Hematopoietic multipotent progenitor cell treated with erythropoietin and hydrocortisone succinate and interleukin-3 and kit ligand, for 17 days (in vitro differentiated cells): ENCODE data around the gene TNNC2.
"Not testable (repeated sequence)": the region's sequence is repeated elsewhere in the genome, so short reads cannot be mapped to it uniquely, and the experiment has no call there.

ENCODE experiments used
- DNase-seq: peaks from one replicate; pipeline ENCODE4 v3.0.0-alpha.2; 2015; ENCODE audit warnings: low spot score

Gene TNNC2

DNA sequence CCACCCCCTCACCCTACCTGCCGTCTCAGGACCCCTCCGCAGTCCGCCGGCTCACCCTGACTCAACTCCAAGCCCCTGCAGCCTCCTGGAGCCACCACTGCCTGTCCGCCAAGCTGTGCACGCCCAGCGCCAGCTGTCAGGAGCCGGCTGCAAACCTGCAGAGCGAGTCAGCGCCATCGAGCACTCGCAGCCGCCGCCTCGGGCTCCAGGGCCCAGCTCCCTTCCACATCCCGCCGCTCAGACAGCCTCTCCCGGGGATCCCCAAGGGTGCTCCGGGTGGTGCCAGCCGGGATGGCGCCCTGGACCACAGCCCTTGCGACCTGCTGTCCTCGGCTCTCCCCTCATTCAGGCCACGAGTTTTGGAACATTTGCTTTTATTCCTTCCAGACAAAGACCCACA lies 4.3 kb downstream of the TNNC2 start:
- no peak for DNase-seq

DNA sequence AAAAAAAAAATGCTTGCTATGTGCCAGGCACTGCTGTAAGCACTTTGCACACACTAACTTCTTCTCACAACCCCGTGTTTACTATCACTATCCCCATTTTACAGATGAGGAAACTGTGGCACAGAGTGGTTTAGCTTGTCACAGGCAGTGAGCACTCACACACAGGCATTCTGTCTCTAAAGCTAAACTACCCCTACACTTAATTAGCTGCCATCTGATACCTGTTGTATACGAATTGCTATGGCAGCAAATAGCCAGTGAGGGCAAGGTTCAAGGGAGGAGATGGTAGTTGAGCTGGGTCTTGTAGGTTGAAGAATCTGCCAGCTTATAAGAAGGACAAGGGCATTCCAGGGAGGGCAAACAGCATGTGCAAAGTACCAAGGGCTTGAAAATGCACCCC lies 5.2 kb downstream of the TNNC2 start:
- DNase-seq = no peak

DNA sequence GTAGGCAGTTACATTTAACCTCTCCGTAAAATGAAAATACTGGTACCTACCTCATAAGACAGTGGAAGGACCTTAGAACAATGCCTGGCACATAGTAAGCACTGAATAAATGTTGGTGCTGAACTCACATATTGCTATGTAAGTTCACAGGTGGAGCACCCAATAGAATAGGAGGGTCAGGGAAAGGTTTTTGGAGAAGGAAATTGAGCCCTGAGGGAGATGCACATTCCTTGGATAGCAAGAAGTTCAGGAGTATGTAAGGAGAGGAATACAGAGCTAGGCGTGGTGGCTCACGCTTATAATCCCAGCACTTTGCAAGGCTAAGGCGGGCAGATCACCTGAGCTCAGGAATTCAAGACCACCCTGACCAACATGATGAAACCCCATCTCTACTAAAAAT lies 7.6 kb downstream of the TNNC2 start:
- no peak for DNase-seq

DNA sequence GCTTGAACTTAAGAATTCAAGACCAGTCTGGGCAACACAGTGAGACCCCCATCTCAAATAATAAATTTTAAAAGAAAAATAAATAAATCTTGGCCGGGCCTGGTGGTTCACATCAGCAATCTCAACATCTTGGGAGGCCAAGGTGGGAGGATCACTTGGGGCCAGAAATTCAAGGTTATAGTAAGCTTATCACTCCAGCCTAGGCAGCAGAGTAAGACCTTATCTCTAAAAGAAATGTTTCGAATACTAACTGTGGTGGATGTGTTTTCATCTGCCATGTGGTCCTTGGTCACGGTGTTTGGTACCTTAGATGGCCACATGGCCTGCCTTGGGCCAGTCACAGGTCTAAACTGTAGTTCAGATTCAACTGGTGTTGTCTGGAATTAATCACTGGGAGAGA lies 8.9 kb downstream of the TNNC2 start:
- no peak for DNase-seq

DNA sequence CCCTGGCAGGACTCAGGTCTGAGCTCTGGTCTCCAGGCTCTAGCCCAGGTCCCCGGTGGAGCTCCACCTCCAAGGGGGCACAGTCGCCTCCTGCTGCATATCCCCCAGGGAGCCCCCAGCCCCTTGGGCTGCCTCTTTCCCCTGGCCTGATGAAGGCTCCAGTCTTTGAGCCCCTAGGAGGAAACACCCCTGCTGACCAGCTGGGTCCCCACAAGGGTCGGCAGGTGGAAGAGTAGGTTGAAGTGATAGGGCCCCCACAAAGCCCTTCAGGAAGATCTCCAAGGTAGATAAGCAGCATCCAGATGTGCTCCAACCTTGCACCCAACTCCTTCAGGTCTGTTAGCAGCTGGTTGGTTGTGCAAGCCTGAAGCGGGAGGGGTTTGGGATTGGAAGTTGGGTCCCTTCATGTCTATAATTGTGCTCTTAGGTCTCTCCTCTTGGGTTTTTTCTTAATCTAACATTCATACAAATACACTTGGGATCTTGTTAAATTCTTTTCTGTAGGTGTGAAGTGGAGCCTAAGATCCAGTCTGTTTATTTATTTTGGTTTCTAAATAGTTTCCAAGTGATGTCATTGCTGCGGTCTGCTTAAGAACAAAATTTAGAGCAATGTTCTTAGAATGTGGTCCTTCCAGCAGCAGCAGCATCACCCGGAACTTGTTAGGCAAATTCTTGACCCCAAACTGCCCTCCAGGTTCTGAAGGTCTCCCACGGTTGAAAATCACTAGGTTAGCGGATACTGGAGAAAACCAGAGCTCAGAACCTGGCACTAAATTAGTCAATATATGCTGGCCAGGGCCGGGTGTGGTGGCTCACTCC lies 9.5 kb downstream of the TNNC2 start:
- DNase-seq = no peak

DNA sequence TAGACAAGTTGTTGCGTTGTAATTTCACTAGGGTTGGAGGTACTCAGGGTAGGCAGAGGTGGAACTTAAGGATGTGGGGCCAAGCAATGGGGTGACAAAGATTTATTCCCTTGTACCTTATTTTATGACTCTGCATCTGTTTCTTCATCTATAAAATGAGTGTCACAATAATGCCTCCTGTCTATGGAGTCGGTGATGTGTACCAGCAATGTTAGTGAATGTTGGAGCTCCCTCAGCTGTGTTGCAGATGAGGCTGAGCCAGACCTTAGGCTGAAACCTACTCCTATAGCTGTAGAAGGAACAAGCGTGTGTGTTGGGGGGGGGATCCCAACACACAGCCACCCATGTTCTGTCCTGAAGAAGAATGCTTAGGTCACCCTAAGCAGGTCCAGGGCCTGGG lies 10.2 kb downstream of the TNNC2 start:
- DNase-seq = no peak

DNA sequence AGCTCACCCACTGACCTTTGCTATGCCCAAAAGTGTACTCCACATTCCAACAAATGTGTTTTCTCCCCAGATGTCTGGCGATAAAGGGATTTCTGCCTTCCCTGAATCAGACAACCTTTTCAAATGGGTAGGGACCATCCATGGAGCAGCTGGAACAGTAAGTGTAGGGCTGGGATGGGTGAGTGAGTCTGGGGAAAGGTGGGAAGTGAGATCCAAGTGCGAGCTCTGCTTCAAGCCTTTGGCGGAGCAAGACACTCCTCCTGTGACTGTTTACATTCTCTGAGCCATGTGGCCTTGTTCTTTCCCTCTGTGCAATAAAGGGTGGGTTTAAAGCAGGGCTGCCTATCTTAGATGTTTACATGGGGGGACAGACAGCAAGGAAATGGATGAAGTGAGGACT lies 12.8 kb downstream of the TNNC2 start:
- DNase-seq = no peak

DNA sequence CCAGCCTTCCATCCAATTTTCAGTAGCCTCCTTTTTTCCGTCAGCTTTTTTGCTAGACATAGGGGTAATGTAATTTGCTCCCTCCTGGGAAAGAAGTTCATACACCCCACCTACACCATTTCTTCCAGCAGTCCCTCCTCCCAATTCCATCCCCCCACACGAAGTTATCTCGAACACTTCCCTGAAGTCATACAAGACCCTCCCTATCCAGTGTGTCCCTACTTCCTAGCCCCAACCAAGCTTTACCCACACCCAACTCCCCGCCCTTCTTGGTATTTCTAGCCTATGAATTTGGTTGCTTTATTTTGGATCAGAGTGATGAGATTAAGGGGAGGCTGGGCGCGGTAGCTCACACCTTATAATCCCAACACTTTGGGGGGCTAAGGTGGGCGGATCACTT lies 13.6 kb downstream of the TNNC2 start:
- no peak for DNase-seq

DNA sequence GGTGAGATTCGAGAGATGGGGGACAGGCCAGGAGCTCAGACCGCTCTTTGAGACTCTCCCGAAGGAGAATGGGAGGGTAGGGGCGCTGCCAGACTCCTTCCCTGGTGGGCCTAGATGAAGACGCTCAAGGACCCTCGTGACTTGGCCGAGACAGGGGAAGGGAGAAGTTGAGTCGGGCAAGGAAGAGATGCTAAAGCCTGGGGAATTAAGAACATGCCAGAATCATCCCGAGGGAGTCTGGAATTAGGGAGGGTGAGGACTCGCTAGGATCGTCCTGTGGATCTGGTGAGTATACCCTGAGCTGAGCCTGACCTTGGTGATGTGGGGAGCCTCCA lies 14.1 kb downstream of the TNNC2 start:
- DNase-seq = no peak

DNA sequence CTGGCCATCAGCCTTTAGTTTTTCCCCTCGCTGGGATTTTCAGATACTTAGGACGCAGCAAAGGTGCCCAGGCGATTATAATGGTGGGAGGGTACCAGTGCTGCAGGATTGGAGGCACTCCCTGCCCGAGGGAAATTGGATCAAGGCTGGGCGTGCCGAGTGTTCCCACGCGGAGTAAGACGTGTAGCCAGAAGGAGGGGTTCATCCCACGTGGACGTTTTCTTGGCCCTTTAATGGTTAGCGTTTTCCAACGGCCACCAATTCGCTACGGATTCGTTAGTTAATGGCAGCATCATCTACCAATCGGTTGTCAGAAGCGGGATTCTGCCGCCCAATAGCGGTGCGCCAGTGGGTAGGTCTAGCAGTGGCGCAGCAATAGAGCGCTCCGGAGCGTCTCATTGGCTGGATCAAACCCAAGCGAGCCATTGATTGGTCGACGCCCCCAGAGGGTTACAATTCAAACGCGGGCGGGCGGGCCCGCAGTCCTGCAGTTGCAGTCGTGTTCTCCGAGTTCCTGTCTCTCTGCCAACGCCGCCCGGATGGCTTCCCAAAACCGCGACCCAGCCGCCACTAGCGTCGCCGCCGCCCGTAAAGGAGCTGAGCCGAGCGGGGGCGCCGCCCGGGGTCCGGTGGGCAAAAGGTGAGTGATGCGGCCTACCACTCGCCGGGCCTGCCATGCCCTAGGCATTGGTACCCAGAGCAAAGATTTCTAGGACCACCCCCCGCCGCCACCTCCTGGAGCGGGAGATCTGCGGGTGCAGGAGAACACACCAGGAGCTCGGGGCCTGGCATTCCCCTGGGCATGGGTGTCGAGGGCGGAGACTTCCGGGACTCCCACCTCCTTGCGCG lies 14.7 kb downstream of the TNNC2 start, which contains the start of gene UBE2C:
TSS of gene UBE2C (plus strand) at position 488 of the 849 bp plus-strand sequence. CDS start at position 540, 52 bp downstream.
- peak; percentile 93 for DNase-seq

DNA sequence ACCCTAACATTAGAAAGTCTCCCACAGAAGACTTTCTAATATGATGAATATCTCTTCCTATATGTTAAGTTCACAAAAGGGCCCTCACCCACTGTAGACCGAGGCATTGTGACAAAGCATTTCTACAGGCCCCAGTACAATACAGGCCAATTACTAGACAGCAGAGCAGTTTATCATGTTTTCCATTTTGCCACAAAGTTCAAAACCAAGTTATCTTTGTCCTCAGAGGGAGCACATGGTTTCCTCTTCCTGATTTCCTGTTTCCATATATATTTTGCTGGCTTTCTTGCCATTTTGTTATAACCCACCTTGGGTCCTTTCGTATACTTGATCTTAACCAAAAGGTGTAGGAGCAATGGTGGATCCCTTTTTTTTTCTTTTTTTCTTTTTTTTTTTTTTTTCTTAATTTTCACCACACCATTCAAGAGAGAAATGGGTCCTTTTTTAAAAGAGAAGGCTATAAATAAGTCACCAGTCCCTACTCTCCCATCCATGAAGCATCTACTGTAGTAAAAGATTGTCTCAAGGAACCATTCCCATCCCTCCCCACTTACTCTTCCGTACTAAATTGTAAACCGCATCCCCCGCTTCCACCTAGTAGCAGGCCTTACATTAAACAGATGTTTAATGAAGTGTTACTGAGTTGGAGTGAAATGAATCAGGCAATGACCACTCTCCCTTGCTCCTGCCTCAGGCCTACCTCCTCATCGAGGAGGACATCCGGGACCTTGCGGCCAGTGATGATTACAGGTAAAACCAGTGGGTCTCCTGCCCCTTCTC lies 16.7 kb downstream of the TNNC2 start:
- no peak for DNase-seq

DNA sequence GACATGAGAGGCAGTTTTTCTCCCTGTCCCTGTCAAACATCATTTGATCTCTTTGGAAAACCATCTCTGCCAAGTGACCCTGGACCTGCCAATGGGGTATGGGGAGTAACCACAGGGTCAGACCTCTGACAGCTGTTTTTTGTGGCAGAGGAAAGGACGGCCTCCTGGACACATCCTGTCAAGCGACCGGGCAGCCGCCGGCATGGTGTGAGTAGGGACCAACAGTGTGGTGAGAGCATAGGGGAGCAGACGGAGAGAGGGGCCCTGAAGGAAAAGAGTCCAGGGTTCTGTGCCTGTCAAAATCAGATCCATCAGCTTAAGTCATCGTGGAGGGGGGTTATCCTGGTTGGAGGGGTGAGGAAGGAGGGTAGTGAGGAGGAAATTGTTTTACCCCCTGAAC lies 25.3 kb downstream of the TNNC2 start:
- no peak for DNase-seq

DNA sequence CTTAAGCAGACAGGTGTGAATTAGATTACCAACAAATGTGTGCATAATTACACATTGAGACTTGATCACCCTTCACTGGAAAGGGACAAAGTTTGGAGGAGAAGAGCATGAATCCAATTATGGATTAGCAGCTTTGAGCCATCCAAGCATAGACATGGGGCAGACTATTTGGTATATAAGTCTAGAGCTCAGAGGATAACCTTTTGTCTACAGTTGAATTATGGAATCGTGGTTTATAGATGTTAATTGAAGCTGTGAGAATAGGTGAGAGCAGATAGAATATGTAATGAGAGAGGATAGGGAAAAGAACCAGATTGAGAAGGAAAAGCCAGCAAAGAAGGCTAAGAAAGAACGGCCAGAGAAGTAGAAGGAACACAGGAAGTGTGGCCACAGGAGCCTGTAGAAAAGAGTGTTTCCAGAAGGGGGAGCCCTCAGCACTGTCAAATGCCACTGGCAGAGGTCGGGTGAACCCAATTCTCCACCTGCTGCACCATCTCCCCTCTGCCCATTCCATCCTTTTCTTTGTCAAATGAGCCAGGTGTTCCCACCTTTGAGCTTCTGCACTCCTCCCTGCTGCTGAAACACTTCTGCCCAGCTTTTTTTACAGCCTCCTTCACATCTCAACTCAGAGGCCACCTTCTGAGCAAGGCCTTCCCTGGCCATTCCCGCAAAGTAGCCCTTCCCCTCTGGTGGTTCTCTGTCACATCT lies 28.0 kb downstream of the TNNC2 start:
- DNase-seq = peak; percentile 84

DNA sequence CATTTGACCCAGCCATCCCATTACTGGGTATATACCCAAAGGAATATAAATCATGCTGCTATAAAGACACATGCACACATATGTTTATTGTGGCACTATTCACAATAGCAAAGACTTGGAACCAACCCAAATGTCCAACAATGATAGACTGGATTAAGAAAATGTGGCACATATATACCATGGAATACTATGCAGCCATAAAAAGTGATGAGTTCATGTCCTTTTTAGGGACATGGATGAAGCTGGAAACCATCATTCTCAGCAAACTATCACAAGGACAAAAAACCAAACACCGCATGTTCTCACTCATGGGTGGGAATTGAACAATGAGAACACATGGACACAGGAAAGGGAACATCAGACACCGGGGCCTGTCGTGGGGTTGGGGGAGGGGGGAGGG lies 29.2 kb downstream of the TNNC2 start:
- DNase-seq = not testable (repeated sequence)

DNA sequence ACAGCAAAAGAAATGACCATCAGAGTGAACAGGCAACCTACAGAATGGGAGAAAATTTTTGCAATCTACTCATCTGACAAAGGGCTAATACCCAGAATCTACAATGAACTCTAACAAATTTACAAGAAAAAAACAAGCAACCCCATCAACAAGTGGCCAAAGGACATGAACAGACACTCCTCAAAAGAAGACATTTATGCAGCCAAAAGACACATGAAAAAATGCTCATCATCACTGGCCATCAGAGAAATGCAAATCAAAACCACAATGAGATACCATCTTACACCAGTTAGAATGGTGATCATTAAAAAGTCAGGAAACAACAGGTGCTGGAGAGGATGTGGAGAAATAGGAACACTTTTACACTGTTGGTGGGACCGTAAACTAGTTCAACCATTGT lies 29.6 kb downstream of the TNNC2 start:
- not testable (repeated sequence) for DNase-seq

DNA sequence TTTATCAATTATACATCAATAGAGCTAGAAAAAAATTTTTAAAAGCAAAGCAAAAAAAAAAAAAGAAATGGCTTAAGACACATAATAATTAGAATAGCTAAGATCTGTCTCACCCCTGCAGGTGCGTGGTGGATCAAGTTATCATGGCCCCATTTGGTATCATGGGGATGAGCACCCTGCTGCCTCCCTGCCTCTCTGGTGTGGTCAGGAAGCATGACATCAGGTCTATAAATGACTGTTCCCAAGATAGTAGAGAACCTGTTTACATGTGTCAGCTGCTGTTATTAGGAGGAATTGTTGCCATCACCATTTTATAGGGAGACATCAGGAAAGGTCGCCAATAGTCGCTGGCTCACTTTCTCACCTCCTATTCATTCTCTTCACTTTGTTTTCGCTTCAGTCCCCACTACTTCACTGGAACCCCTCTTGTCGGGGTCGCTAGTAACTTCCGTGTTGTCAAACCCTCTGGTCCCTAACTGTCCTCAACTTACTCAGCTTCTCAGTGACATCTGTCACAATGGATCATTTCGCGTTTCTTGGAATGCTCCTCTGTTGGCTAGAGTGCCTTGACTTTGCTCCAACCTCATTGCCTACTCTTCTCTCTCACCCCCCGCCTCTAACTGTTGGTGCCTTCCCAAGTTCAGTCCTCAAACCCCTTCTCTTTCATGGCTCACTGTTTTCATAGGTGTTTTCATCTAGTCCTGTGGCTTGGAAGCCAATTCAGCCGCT lies 30.6 kb downstream of the TNNC2 start:
- DNase-seq = no peak

DNA sequence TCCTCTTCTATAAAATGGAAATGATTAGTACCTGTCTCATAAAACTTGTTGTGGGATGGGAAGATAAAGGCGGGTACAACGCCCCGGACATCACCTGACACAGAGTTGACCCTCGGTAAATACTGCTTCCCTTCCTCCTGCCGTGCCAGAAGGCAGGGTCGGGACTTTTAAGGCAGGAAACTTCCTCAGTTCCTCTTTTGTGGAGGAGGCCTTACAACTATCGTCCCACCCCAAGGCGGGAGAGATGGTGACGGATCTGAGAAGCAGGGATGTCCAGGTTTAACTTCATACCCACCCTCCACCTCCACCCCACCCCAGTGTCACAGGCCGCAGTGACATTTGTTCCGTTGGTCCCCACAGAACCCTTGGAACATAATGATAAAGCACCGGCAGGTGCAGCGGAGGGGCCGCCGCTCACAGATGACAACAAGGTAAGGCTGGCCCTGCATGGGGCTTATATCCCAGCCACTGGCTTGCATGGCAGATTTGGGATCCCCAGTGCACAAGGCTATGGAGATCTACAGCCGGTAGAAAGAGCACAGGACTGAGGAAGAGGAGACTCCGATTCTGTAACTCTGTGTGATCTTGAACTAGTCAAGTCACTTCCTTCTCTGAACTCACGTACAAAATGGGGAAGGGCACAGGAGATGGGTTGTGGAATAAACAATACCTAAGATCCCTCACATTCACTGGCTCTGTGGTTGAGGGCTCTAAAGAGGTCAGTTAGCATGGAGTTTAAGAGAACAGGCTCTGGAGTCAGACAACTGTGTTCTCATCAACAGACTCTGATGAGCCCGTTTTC lies 34.6 kb downstream of the TNNC2 start:
- DNase-seq = peak; percentile 26

DNA sequence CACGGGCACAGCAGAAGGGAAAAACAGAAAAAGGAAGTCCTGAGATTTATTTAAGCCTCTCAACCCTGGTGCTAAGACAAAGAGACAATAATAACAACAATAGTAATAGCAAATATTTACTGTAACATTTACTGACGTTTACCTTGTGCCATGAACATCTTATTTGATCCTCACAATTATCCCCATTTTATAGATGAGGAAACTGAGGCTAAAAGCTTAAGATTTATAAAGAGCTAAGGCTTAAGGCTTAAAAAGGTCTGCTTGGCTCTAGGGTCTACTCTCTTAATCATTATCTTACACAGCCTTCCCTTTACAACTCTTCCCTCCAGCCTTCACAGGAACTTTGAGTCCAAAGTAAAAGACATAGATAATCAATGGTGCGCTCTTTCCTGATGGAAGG lies 38.8 kb downstream of the TNNC2 start:
- no peak for DNase-seq

DNA sequence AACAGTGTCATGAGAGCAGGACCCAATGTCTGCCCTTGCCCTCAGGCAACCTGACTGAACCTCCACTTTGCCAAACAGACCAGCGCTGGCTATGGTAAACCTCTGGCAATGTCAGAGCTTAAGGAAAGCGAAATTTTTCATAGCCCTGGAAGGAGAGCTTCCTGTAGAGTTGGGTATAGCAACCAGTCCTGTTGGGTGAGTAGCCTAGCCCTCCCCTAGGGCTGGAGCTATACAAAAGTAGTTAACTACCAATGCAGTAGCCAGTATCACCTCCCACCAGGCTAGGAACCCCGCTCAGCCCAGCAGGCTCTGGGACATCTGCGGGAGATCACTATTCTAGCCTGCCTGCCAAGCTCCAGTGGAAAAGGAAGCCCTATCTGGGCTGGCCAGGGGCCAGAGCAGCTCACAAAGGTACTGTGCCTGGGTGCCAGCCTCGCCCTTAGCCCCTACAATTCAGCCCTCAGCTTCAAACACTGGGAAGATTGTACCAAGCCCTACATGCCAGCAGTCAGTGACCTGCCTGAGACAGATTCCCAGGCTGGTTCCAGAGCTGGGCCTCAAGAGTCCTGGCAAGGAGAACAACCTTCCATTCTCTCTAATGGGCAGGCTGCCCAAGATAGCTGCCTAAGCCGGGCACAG lies 43.3 kb downstream of the TNNC2 start:
- DNase-seq = no peak

DNA sequence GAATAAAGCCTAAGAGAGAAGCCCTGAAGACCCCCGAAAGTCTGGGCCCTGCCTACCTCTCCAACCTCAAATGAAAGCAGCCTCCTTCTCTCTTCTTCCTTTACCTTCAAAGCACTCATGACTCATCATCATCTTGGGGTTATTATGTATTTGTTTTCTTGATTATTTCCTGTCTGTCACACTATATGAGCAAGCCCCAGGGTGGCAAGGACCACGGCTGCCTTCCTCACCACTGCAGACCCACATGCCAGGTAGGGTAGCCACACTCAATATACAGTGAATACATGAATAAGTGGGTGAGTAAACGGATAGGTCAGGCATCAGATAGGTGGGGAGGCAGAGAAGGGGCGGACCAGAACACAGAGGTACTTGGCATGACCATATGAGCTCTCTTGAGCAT lies 44.2 kb downstream of the TNNC2 start:
- no peak for DNase-seq
